ENCODE measurements around the gene SPOUT1.
"Not testable (repeated sequence)": the region's sequence is repeated elsewhere in the genome, so short reads cannot be mapped to it uniquely, and the experiment has no call there.

SPOUT1 gene

DNA sequence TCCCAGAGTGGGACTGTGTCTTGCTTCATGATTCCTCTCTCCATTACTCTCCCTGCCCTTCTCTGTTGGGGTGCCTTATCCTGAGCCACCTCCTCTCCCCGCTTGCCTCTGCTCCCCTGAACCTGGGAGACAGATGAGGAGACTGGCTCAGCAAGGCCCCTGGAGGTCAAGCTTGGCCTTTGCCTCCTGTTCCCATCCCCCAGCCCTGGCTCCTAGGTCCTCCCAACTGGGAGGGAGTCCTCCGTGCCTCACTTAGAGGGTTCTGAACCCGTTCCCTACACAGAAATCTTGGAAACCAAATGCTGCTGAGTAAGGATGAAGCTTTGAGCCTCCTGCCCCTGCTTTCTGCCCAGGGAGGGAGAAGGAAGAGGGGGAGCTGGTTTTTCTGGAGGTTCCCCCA lies 21.1 kb downstream of the SPOUT1 start:
- TF ChIP-seq ZNF274 (IDR thresholded peaks at IDR 0.05; ENCODE audit: low read depth, low read length): no peak
- H3K4me3 ChIP-seq (ENCODE audit: low read length): no peak overlapping the region

DNA sequence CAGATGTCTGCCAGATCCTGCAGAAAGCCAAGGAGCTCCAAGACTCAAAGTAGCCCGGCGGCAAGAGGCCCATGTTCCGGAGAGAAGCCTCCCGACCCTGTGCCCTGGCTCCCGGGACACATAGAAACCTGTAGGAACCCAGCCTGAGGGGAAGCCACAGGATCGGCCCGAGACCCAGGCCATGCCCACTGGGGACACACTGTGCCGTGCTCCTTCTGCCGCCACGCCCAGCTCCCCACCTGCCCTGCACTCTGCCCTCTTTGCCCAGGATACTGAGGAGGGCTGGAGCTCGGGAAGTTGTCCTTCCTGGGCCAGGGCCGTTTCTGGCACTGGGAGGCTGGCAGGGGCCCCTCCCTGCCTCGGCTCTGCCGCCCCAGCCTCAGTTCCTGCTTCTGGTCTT lies 21.8 kb downstream of the SPOUT1 start:
- no peak for TF ChIP-seq ZNF274 (IDR thresholded peaks at IDR 0.05; ENCODE audit: low read depth, low read length)

DNA sequence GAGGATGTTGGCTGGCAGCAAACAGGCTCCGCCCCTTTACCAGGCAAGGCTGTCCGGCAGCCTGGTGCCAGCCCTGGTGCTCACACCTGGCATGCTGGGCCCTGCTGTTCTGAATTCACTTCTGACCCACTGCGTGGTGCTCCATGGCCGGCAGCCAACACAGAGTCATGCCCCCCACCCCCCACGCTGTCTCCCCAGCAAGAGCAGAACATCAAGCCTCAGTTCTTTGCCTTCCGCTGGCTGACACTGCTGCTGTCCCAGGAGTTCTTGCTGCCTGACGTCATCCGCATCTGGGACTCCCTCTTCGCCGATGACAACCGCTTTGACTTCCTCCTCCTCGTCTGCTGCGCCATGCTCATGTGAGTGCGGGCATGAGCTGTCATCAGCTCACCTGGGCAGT lies 23.9 kb downstream of the SPOUT1 start:
- H3K4me3 ChIP-seq (ENCODE audit: low read length): no peak overlapping the region
- no peak for TF ChIP-seq ZNF274 (IDR thresholded peaks at IDR 0.05; ENCODE audit: low read depth, low read length)

More for the DNA sequence above, 21.8 kb downstream of the SPOUT1 start:
- H3K4me3 ChIP-seq (ENCODE audit: low read length): no peak overlapping the region

DNA sequence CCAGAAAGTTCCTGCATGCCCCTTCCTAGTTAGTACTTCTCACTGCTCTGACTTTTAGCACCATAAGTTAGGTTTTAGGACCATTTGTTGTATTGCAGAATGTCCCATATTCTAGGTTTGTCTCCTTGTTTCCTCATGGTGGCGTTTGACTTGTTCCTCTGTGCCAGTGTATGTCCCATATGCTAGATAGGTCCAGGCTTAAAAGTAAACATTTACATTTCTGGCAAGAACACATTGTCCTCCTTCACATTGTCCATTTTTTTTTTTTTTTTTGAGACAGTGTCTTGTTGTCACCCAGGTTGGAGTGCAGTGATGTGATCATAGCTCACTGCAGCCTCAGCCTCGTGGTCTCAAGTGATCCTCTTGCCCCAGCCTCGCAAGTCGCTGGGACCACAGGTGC lies 27.1 kb downstream of the SPOUT1 start:
- H3K4me3 ChIP-seq (ENCODE audit: low read length): no peak overlapping the region
- no peak for TF ChIP-seq ZNF274 (IDR thresholded peaks at IDR 0.05; ENCODE audit: low read depth, low read length)

DNA sequence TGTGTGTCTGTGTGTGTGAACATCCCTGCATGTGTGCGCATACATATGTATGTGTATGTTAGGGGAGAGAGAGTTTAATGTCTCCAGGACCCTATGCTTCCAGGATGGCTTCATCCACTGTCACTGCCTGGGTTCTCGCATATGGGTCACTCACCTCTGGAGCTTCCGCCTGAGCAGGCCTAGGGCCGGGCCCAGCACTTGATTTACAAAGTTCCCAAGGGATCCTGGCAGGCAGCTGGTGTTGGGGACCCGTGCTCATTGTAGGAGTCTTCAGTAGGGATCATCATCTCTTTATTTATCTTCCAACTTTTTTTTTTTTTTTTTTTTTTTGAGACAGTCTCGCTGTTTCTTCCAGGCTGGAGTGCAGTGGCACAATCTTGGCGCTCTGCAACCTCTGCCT lies 29.5 kb downstream of the SPOUT1 start:
- H3K4me3 ChIP-seq (ENCODE audit: low read length): no peak overlapping the region
- no peak for TF ChIP-seq ZNF274 (IDR thresholded peaks at IDR 0.05; ENCODE audit: low read depth, low read length)

DNA sequence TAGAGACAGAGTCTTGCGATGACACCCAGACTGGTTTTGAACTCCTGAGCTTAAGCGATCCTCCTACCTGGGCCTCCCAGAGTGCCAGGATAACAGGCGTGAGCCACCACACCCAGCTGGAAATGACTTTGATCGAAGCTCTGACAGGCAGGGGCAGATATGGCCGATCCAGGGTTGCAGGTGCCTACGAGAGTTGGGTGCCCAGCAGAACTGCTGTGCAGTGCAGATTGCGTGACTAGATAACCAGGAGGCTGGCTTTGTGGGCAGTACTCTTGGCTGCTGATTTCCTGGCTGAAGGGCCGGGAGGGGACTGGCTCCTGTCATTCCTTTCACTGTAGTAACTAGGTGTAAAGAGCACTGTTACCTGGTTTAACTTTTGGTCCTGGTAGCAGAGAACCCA lies 30.7 kb downstream of the SPOUT1 start:
- no peak for TF ChIP-seq ZNF274 (IDR thresholded peaks at IDR 0.05; ENCODE audit: low read depth, low read length)
- no peak overlapping the region for H3K4me3 ChIP-seq (ENCODE audit: low read length)

DNA sequence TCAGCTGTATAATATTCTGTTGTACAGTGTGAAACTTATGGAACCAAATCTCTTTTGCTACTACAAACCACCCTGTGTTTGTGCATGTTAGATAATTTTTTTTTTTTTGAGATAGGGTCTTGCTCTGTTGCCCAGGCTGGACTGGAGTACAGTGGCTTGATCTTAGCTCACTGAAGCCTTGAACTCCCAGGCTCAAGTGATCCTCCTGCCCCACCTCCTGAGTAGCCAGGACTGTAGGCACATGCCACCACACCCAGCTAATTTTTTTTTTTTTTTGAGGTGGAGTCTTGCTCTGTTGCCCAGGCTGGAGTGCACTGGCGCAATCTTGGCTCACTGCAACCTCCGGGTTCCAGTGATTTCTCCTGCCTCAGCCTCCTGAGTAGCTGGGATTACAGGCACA lies 34.6 kb downstream of the SPOUT1 start:
- H3K4me3 ChIP-seq (ENCODE audit: low read length): not testable (repeated sequence)

DNA sequence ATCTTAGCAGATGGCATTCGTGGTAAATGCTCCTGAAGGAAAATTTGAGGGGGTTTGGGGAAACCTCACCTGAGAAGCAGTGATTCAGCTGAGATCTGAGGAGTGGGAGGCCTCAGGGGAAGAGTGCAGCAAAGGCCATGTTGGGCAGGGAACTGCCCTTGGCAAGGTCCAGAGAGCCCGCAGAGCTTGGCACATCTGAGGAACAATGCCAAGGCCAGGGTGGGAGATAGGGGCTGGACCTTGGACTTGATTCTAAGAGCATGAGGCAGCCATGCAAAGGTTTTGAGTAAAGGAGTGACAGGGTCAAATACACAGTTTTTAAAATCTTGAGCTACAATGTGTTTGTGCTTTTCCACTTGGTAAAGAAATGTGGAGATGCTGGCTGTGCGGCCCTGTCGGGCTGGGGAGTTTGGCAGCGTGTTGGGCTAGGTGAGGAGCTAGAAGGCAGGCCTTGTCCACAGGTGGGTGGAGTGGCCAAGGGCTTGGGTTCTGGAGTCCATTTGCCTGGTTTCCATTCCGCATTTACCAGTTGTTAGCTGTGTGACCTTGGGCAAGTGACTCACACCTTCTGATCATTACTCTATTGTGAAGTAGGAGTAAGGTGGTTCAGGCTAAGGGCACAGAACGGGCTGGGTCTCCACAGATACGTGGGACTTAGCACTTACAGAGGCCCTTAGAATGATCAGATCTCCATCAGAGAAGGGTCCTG lies 36.5 kb downstream of the SPOUT1 start:
- no peak for TF ChIP-seq ZNF274 (IDR thresholded peaks at IDR 0.05; ENCODE audit: low read depth, low read length)
- H3K4me3 ChIP-seq (ENCODE audit: low read length): no peak overlapping the region

DNA sequence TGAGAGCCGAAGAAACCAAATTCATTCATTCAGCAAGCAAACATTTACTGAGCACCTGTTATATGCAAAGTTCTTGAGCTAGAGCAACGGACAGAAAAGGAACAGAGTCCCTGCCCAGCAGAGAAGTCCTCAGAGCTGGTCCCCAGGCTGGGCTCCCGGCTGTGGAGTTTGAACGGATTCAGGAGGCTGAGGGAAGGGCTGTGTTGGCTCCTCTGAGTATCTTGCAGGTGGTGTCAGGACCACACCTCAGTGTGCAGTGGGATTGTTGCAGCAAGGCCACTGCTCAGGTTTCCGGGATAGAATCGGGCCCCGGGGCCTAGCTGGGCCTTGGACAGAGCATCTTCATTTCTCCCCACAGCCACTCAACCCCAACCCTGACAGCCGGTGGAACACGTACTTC lies 37.5 kb downstream of the SPOUT1 start:
- H3K4me3 ChIP-seq (ENCODE audit: low read length): no peak overlapping the region
- TF ChIP-seq ZNF274 (IDR thresholded peaks at IDR 0.05; ENCODE audit: low read depth, low read length): no peak

DNA sequence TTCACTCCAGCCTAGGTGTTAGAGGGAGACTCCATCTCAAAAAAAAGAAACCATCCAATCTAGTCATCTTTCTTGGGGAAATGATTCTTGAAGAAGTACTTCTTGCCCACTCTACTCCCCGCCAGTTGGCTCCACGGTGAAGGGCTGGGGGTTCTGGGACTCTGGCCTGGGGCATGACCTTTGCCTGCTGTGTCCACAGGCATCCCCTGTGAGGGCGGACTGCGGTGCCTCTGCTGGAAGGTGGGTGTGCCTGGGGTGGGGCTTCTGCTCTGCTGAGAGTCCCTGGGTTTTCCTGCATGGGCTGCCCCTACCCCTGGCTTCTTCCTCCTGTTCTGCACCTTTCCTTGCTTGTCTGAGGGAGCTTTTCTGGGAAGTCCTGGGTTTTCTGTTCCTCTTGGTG lies 39.1 kb downstream of the SPOUT1 start:
- H3K4me3 ChIP-seq (ENCODE audit: low read length): no peak overlapping the region
- no peak for TF ChIP-seq ZNF274 (IDR thresholded peaks at IDR 0.05; ENCODE audit: low read depth, low read length)

DNA sequence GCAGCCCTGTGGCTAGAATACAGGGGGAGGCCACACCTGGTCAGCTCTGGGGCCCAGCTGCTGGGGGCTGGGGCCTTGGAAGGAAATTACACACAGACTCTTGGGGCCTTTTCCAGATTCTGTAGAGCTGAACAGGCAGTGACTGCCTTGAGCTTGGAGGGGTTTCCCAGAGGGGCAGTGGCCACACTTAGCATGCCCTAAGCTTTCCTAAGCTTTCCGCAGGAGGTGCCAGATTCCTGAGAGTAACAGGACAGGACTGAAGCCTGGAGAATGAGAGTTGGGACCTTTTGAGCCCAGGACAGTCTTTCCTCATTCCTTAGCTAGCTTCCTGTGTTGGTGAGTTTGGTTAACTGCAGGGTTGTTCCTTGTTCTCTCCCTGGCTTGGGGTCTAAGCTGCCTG lies 41.1 kb downstream of the SPOUT1 start:
- H3K4me3 ChIP-seq (ENCODE audit: low read length): no peak overlapping the region; the same call in 1 of the 2 replicates
- TF ChIP-seq ZNF274 (IDR thresholded peaks at IDR 0.05; ENCODE audit: low read depth, low read length): no peak

DNA sequence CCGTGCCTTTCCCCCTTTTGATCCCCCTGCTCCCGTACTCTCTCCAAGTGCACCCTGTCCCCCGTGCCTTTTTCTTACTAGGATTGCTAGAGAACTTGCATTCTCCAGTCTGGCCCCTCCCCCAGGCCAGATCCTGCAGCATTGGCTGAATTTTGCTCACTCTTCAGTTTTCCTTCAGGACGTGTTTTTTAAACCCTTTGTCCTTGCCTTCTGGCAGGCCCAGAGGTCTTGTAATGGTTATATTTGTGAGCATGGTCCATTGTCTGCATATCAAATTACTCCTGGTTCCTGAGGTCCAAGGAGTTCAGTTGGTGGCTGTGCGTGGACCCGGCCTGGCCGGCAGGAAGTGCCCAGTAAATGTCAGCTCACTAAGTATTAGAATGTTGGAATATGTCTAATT lies 41.9 kb downstream of the SPOUT1 start:
- H3K4me3 ChIP-seq (ENCODE audit: low read length): peak overlapping the region; percentile 89
- TF ChIP-seq ZNF274 (IDR thresholded peaks at IDR 0.05; ENCODE audit: low read depth, low read length): no peak

DNA sequence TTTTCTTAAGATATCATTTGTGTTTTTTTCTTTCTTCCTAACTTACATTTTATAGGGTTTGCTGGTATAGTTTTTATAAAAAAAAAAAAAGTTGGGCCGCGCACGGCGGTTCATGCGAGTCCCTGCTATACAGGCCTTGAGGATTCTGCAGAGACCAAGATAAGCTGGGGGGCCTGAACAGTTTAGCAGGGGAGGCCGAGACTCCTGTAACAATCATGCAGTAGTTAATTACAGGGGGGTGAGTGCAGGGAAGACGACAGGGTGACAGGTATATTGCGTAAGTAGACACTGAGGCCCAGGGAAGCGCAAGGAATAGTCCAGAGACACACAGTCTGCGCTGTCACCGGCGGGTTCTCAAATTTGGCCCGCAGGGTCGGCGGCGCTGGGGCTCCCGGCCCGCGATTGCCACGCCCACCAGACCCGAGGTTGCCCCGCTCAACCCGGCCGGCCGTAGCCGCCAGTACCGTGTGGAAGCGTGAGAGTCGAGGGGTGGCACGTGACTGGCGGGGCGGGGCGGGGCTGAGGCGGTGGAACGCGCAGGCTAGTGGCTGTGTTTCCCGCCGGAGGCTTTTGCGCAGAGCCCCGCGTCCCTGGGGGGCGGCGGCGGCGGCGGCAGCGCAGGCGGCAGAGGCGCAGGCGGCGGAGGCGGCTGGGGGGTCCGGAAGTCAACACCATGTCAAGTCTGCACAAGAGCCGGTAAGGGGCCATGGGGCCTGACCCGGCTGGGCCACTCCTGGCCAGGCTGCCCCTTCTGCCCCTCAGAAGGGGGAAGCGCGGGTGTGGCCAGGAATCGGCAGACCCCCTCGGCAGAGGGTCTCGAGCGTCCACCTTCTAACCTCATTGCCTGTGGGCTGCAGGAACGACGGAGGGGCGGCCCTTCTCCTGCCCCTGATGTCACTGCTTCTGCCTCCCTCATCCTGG lies 42.7 kb downstream of the SPOUT1 start, which contains the start of gene TBC1D13:
TBC1D13 (plus strand) TSS at position 573 of the 921 bp plus-strand sequence; CDS start at position 674, 101 bp downstream.
- TF ChIP-seq ZNF274 (IDR thresholded peaks at IDR 0.05; ENCODE audit: low read depth, low read length): no peak

DNA sequence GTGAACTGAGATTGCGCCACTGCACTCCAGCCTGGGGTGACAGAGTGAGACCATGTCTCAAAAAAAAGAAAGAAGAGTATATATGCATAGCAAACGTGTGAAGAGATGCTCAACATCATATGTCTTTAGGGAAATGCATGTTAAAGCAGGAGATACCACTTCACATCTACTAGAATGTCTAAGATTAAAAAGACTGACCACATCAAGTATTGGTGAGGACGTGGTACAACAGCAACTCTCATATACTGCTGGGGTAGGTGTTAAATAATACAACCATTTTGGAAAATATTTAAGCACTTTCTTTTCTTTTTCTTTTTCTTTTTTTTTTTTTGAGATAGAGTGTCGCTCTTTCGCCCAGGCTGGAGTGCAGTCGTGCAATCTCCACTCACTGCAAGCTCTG lies 44.2 kb downstream of the SPOUT1 start:
- no peak overlapping the region for H3K4me3 ChIP-seq (ENCODE audit: low read length)
- no peak for TF ChIP-seq ZNF274 (IDR thresholded peaks at IDR 0.05; ENCODE audit: low read depth, low read length)

More for the DNA sequence above, 42.7 kb downstream of the SPOUT1 start, which contains the start of gene TBC1D13:
- H3K4me3 ChIP-seq (ENCODE audit: low read length): peak within 1 kb of the TSS; percentile 89

DNA sequence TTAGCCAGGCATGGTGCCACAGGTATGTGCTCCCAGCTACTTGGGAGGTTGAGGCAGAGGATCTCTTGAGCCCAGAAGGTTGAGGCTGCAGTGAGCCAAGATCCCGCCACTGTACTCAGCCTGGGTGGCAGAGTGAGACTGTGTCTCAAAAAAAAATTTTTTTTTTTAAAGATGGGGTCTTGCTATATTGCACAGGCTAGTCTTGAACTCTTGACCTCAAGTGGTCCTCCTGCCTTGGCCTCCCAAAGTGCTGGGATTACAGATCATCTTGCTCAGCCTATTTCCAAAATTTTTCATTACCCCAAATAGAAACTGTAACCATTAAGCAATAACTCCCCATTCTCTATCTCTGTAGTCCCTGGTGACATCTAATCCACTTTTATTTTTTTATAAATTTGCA lies 46.9 kb downstream of the SPOUT1 start:
- TF ChIP-seq ZNF274 (IDR thresholded peaks at IDR 0.05; ENCODE audit: low read depth, low read length): no peak
- H3K4me3 ChIP-seq (ENCODE audit: low read length): no peak overlapping the region

Data from GM08714 (cell line).